T-helper 2 cell treated with Interferon-gamma antibody and Interleukin-4, amounts not matched to agents 5 μg/mL and 100 μg/mL, for 36 hours (primary cell): Measurements from ENCODE around the gene PDLIM1.
A peak's percentile ranks its signal among the peaks of the same experiment; 100 is the strongest.
"Not testable (repeated sequence)": the region's sequence is repeated elsewhere in the genome, so short reads cannot be mapped to it uniquely, and the experiment has no call there.

Experiments
- DNase-seq: peaks from one replicate; pipeline ENCODE4 v3.0.0; 2021; ENCODE audit warnings: low spot score
- H3K27ac Mint-ChIP-seq: one replicate; pipeline ENCODE4 v1.8.0; 2021; ENCODE audit warnings: mild to moderate bottlenecking, mixed read lengths
- H3K27me3 Mint-ChIP-seq: one replicate; pipeline ENCODE4 v1.8.0; 2021; ENCODE audit warnings: low read depth, mixed read lengths
- H3K36me3 Mint-ChIP-seq: one replicate; pipeline ENCODE4 v1.8.0; 2021; ENCODE audit warnings: low read depth, mixed read lengths
- H3K4me1 Mint-ChIP-seq: one replicate; pipeline ENCODE4 v1.8.0; 2021; ENCODE audit warnings: low read depth, mixed read lengths
- H3K4me3 Mint-ChIP-seq: one replicate; pipeline ENCODE4 v1.8.0; 2022; ENCODE audit warnings: mild to moderate bottlenecking, moderate library complexity, mixed read lengths
- H3K9me3 Mint-ChIP-seq: one replicate; pipeline ENCODE4 v1.8.0; 2021; ENCODE audit warnings: mixed read lengths

The PDLIM1 gene

GRCh38 chr10:95241533-95241932 lies 49.3 kb downstream of the PDLIM1 start:
- Mint-ChIP-seq H3K4me1 (peaks cover 61% of the 10 kb centered on the region), H3K36me3 (peaks cover 18% of the 10 kb centered on the region), H3K27ac (no peak overlapping the region), H3K4me3 (no peak overlapping the region), H3K9me3 (no peaks in the 10 kb centered on the region), H3K27me3 (no peaks in the 10 kb centered on the region)
- no peak for DNase-seq

- no peak for DNase-seq
- no peak overlapping the region for H3K4me3 Mint-ChIP-seq
- no peak overlapping the region for H3K27ac Mint-ChIP-seq
- peaks cover 18% of the 10 kb centered on the region for H3K36me3 Mint-ChIP-seq
- H3K4me1 Mint-ChIP-seq: peaks cover 61% of the 10 kb centered on the region
- no peaks in the 10 kb centered on the region for H3K27me3 Mint-ChIP-seq
- no peaks in the 10 kb centered on the region for H3K9me3 Mint-ChIP-seq
Measured at GRCh38 chr10:95240811-95241210, 50.0 kb downstream of the PDLIM1 start.

GRCh38 chr10:95240096-95240495 lies 50.7 kb downstream of the PDLIM1 start:
- not testable (repeated sequence) for DNase-seq, H3K4me3 Mint-ChIP-seq, H3K27me3 Mint-ChIP-seq, H3K9me3 Mint-ChIP-seq
- Mint-ChIP-seq H3K36me3 (peaks cover 18% of the 10 kb centered on the region), H3K27ac (peak overlapping the region; percentile 31), H3K4me1 (peaks cover 59% of the 10 kb centered on the region)

- H3K9me3 Mint-ChIP-seq: peaks cover 4% of the 10 kb centered on the region
- H3K27me3 Mint-ChIP-seq: no peaks in the 10 kb centered on the region
- H3K27ac Mint-ChIP-seq: peak overlapping the region; percentile 92
- peaks cover 49% of the 10 kb centered on the region for H3K4me1 Mint-ChIP-seq
- peaks cover 26% of the 10 kb centered on the region for H3K36me3 Mint-ChIP-seq
- DNase-seq: no peak
- H3K4me3 Mint-ChIP-seq: peak overlapping the region; percentile 39
Measured at GRCh38 chr10:95237376-95238170, 53.2 kb downstream of the PDLIM1 start.

- Mint-ChIP-seq H3K27ac (peak overlapping the region; percentile 92), H3K36me3 (peaks cover 32% of the 10 kb centered on the region), H3K4me1 (peaks cover 50% of the 10 kb centered on the region), H3K9me3 (peaks cover 5% of the 10 kb centered on the region), H3K4me3 (peak overlapping the region; percentile 75), H3K27me3 (no peaks in the 10 kb centered on the region)
- peak; percentile 54 for DNase-seq
Measured at GRCh38 chr10:95236068-95236903, 54.5 kb downstream of the PDLIM1 start.

- Mint-ChIP-seq H3K4me1 (peaks cover 50% of the 10 kb centered on the region), H3K9me3 (peaks cover 8% of the 10 kb centered on the region), H3K36me3 (peaks cover 37% of the 10 kb centered on the region), H3K27ac (peak overlapping the region; percentile 92), H3K4me3 (peak overlapping the region; percentile 75), H3K27me3 (no peaks in the 10 kb centered on the region)
- DNase-seq: no peak
Measured at GRCh38 chr10:95235676-95236067, 55.1 kb downstream of the PDLIM1 start.

GRCh38 chr10:95234951-95235350 lies 55.9 kb downstream of the PDLIM1 start:
- H3K9me3 Mint-ChIP-seq: peaks cover 8% of the 10 kb centered on the region
- no peaks in the 10 kb centered on the region for H3K27me3 Mint-ChIP-seq
- DNase-seq: no peak
- peak overlapping the region; percentile 34 for H3K27ac Mint-ChIP-seq
- H3K36me3 Mint-ChIP-seq: peaks cover 31% of the 10 kb centered on the region
- peaks cover 46% of the 10 kb centered on the region for H3K4me1 Mint-ChIP-seq
- H3K4me3 Mint-ChIP-seq: peak overlapping the region; percentile 8

- Mint-ChIP-seq H3K4me1 (peaks cover 43% of the 10 kb centered on the region), H3K4me3 (no peak overlapping the region), H3K36me3 (peaks cover 26% of the 10 kb centered on the region), H3K9me3 (peaks cover 8% of the 10 kb centered on the region), H3K27me3 (no peaks in the 10 kb centered on the region), H3K27ac (no peak overlapping the region)
- DNase-seq: no peak
Measured at GRCh38 chr10:95233377-95234034, 57.3 kb downstream of the PDLIM1 start.

GRCh38 chr10:95230677-95231586 lies 59.9 kb downstream of the PDLIM1 start:
- H3K36me3 Mint-ChIP-seq: peaks cover 22% of the 10 kb centered on the region
- peaks cover 23% of the 10 kb centered on the region for H3K4me1 Mint-ChIP-seq
- H3K27me3 Mint-ChIP-seq, H3K9me3 Mint-ChIP-seq: not testable (repeated sequence)
- H3K27ac Mint-ChIP-seq: peak overlapping the region; percentile 81
- H3K4me3 Mint-ChIP-seq: peak overlapping the region; percentile 75
- DNase-seq: peak; percentile 47

GRCh38 chr10:95229724-95230627 lies 60.8 kb downstream of the PDLIM1 start:
- peaks cover 8% of the 10 kb centered on the region for H3K9me3 Mint-ChIP-seq
- DNase-seq: no peak
- peak overlapping the region; percentile 75 for H3K4me3 Mint-ChIP-seq
- peaks cover 2% of the 10 kb centered on the region for H3K27me3 Mint-ChIP-seq
- peaks cover 21% of the 10 kb centered on the region for H3K36me3 Mint-ChIP-seq
- no peak overlapping the region for H3K27ac Mint-ChIP-seq
- H3K4me1 Mint-ChIP-seq: peaks cover 16% of the 10 kb centered on the region

- H3K9me3 Mint-ChIP-seq, DNase-seq, H3K27ac Mint-ChIP-seq, H3K4me3 Mint-ChIP-seq, H3K27me3 Mint-ChIP-seq: not testable (repeated sequence)
- H3K4me1 Mint-ChIP-seq: peaks cover 14% of the 10 kb centered on the region
- H3K36me3 Mint-ChIP-seq: peaks cover 19% of the 10 kb centered on the region
Measured at GRCh38 chr10:95228934-95229723, 61.7 kb downstream of the PDLIM1 start.

- Mint-ChIP-seq H3K27me3 (peaks cover 2% of the 10 kb centered on the region), H3K4me1 (no peaks in the 10 kb centered on the region), H3K27ac (no peak overlapping the region), H3K4me3 (no peak overlapping the region), H3K9me3 (no peaks in the 10 kb centered on the region), H3K36me3 (no peaks in the 10 kb centered on the region)
- DNase-seq: no peak
Measured at GRCh38 chr10:95225136-95225535, 65.7 kb downstream of the PDLIM1 start.
